ENCODE results near the gene RPL29.

DNA sequence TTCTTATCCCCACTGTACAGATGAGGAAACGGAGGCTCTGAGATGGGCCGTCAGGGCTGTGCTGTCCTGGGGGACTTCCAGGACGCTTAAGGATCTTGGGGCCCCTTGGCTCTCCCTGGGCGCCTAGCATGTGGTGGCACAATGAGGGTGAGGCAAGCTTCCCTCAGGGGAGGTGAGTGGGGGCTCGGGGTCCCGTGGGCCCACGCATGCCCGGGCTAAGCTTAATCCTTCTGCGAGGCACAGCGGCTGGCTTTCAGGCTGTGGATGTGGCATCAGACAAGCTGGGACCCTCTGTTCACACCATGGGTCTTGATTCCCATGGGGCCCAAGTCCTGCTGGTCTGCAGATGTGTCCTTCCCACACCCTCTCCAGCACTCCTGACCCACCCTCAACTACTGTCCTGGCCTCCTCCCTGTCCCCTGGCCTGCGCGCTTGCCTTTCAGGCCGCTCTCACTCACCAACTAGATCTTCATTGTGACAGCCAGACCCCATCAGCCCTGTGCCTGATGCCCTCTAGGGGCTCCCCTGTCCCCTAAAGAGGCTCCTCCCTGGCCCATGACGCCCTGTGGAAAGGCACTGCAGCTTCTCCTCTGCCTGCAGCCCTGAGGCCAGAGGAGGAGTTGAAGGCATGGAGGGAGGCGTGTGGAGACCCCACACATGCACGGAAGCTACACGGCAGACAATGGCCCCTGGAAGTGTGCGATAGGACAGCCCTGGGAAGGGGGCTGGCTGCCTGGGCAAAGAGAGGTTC, 49.3 kb upstream of the RPL29 start:
- TF ChIP-seq POLR2A (IDR thresholded peaks at IDR 0.05; ENCODE audit: low read length) (no peak), GATA1 (IDR thresholded peaks at IDR 0.05; ENCODE audit: low read depth, low read length) (no peak)
